Liver (tissue), 9 donors: Measurements from ENCODE around the gene IL17RC. TPM values are rescaled to one million over a fixed set of nuclear protein-coding genes. Genes with fewer than 3 reads are reported as not detected.
A peak's percentile ranks its signal among the peaks of the same experiment; 100 is the strongest.

Source experiments
- DNase-seq: peaks from one replicate; pipeline ENCODE4 v3.0.0-alpha.2; 2017; ENCODE audit warnings: low spot score
- H3K27ac ChIP-seq, 2 donors: one replicate each; pipeline ENCODE4 v1.7.0; 2013; ENCODE audit warnings: inconsistent platforms in 2 of 2, low read length in 2 of 2, control low read depth in 1 of 2, low read depth in 1 of 2, mild to moderate bottlenecking in 1 of 2
- H3K27me3 ChIP-seq, 4 donors: one replicate each; pipeline versions ENCODE4 v1.6.1 to v1.7.0; 2013; ENCODE audit warnings: low read length in 3 of 4, inconsistent platforms in 1 of 4, mild to moderate bottlenecking in 1 of 4, moderate library complexity in 1 of 4; ENCODE audit not compliant: control insufficient read depth in 4 of 4, insufficient read depth in 4 of 4
- H3K36me3 ChIP-seq, 4 donors: one replicate each; pipeline versions ENCODE4 v1.6.1 to v1.7.0; 2013; ENCODE audit warnings: low read length in 3 of 4, mild to moderate bottlenecking in 3 of 4, low read depth in 1 of 4, moderate library complexity in 1 of 4; ENCODE audit not compliant: control insufficient read depth in 4 of 4, insufficient read depth in 3 of 4
- H3K4me1 ChIP-seq, 4 donors: one replicate each; pipeline versions ENCODE4 v1.6.1 to v1.7.0; 2013; ENCODE audit warnings: low read length in 3 of 4, mild to moderate bottlenecking in 3 of 4, moderate library complexity in 1 of 4; ENCODE audit not compliant: control insufficient read depth in 4 of 4, insufficient read depth in 4 of 4
- H3K4me3 ChIP-seq, 3 donors: one replicate each; pipeline versions ENCODE4 v1.6.1 to v1.7.0; 2013; ENCODE audit warnings: low read length in 3 of 3, control low read depth in 1 of 3, low read depth in 1 of 3, mild to moderate bottlenecking in 1 of 3
- H3K9ac ChIP-seq, 2 donors: one replicate each; pipeline ENCODE4 v1.7.0; 2013; ENCODE audit warnings: low read length in 2 of 2, mild to moderate bottlenecking in 2 of 2, moderate library complexity in 2 of 2, control low read depth in 1 of 2, low read depth in 1 of 2
- H3K9me3 ChIP-seq, 4 donors: one replicate each; pipeline versions ENCODE4 v1.6.1 to v1.7.0; 2013; ENCODE audit warnings: low read length in 3 of 4; ENCODE audit not compliant: control insufficient read depth in 4 of 4
- ATF3 ChIP-seq: IDR thresholded peaks from 2 replicates; pipeline ENCODE4 v1.6.1; 2016; ENCODE audit warnings: antibody characterized with exemption
- EGR1 ChIP-seq, 2 donors: IDR thresholded peaks; 2 replicates each; pipeline ENCODE4 v1.6.1; 2016 to 2018; ENCODE audit warnings: antibody characterized with exemption in 2 of 2, low read depth in 2 of 2
- FOXA1 ChIP-seq: IDR thresholded peaks from 2 replicates; pipeline ENCODE4 v1.6.1; 2016; ENCODE audit warnings: antibody characterized with exemption
- FOXA2 ChIP-seq: IDR thresholded peaks from 2 replicates; pipeline ENCODE4 v1.6.1; 2016; ENCODE audit warnings: antibody characterized with exemption
- GABPA ChIP-seq, 2 donors: IDR thresholded peaks in 1 of 2; conservative IDR thresholded peaks in 1 of 2; 2 replicates each; pipeline ENCODE4 v1.6.1; 2016; ENCODE audit warnings: antibody characterized with exemption in 2 of 2, mild to moderate bottlenecking in 1 of 2, moderate library complexity in 1 of 2
- HNF4A ChIP-seq, 2 donors: conservative IDR thresholded peaks; 2 replicates each; pipeline ENCODE4 v1.6.1; 2016; ENCODE audit warnings: antibody characterized with exemption in 2 of 2, mild to moderate bottlenecking in 2 of 2
- HNF4G ChIP-seq: IDR thresholded peaks from 2 replicates; pipeline ENCODE4 v1.6.1; 2016; ENCODE audit warnings: antibody characterized with exemption
- JUND ChIP-seq, 2 donors: IDR thresholded peaks; 2 replicates each; pipeline ENCODE4 v1.6.1; 2016; ENCODE audit warnings: antibody characterized with exemption in 2 of 2
- NR2F2 ChIP-seq: IDR thresholded peaks from 2 replicates; pipeline ENCODE4 v1.6.1; 2016; ENCODE audit warnings: antibody characterized with exemption
- RAD21 ChIP-seq, 2 donors: IDR thresholded peaks; 2 replicates each; pipeline ENCODE4 v1.6.1; 2016; ENCODE audit warnings: antibody characterized with exemption in 2 of 2, mild to moderate bottlenecking in 2 of 2
- REST ChIP-seq: IDR thresholded peaks from 2 replicates; pipeline ENCODE4 v1.6.1; 2016; ENCODE audit warnings: antibody characterized with exemption, mild to moderate bottlenecking
- RXRA ChIP-seq, 2 donors: IDR thresholded peaks; 2 replicates each; pipeline ENCODE4 v1.6.1; 2017 to 2018; ENCODE audit warnings: antibody characterized with exemption in 2 of 2, mild to moderate bottlenecking in 1 of 2
- SP1 ChIP-seq: IDR thresholded peaks from 2 replicates; pipeline ENCODE4 v1.6.1; 2018; ENCODE audit warnings: antibody characterized with exemption, mild to moderate bottlenecking
- TAF1 ChIP-seq: conservative IDR thresholded peaks from 2 replicates; pipeline ENCODE4 v1.6.1; 2016; ENCODE audit warnings: antibody characterized with exemption, mild to moderate bottlenecking
- YY1 ChIP-seq: IDR thresholded peaks from 2 replicates; pipeline ENCODE4 v1.6.1; 2016; ENCODE audit warnings: antibody characterized with exemption, mild to moderate bottlenecking
- ZBTB33 ChIP-seq: IDR thresholded peaks from 2 replicates; pipeline ENCODE4 v1.6.1; 2016; ENCODE audit warnings: antibody characterized with exemption
- WGBS: extraction: QIAGEN DNeasy Blood & Tissue Kit; methylation state at CpG from one replicate; pipeline ENCODE4 v1.1.7; 2013; 5-methylcytosine and 5-hydroxymethylcytosine counted together
- polyA plus RNA-seq, 2 donors: library from polyadenylated mRNA; stranded (reverse) in 1 of 2; unstranded in 1 of 2; fragments of 200-250 nt in 1 of 2; fragments of >200 nt in 1 of 2; fragmentation: Nextera tagmentation in 1 of 2; extraction: Ambion mirVana in 1 of 2; gene quantifications; one replicate each; pipeline versions ENCODE4 v1.2.1 to v1.2.3, GENCODE V29; 2013 to 2015
- total RNA-seq, 2 donors: library from RNA; depleted of rRNA; stranded (reverse); fragments of >200 nt; gene quantifications; one replicate each; pipeline ENCODE4 v1.2.3, GENCODE V29; 2014
- TF ChIP-seq, protein P1 (sequence below): IDR thresholded peaks from 2 replicates; pipeline ENCODE4 v1.6.1; 2016; ENCODE audit warnings: antibody characterized with exemption
- TF ChIP-seq, protein P2 (sequence below): fragments of 150-350 bp; IDR thresholded peaks from 2 replicates; pipeline ENCODE4 v1.5.1; 2017; ENCODE audit warnings: improper control_type of control experiment, low read depth, low read length; ENCODE audit not compliant: missing input control
- donor health status: healthy.
- donor health status: healthy.
- donor health status: healthy.
- donor health status: healthy.
- donor health status: healthy.

The IL17RC gene
- total and polyA plus RNA-seq, 4 donors: 15.4 to 62.8 (median 25.7) TPM

- H3K9ac ChIP-seq: no peak overlapping the region
- no peaks in the 10 kb centered on the region for H3K36me3 ChIP-seq
- DNase-seq: no peak
- TF ChIP-seq JUND (IDR thresholded peaks at IDR 0.05): no peak
- TF ChIP-seq ZBTB33: no peak
- TF ChIP-seq NR2F2: peak; percentile 18
- TF ChIP-seq FOXA1: peak; percentile 32
- peak; percentile 56 for TF ChIP-seq SP1
- peak in 1 of 2 donors; percentile 68 for TF ChIP-seq RXRA (IDR thresholded peaks at IDR 0.05)
- no peak for TF ChIP-seq EGR1 (IDR thresholded peaks at IDR 0.05; ENCODE audit: low read depth in 2 of 2)
- no peak for TF ChIP-seq YY1
- no peak for TF ChIP-seq ATF3
- TF ChIP-seq, protein P1, sequence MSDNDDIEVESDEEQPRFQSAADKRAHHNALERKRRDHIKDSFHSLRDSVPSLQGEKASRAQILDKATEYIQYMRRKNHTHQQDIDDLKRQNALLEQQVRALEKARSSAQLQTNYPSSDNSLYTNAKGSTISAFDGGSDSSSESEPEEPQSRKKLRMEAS: peak; percentile 68
- TF ChIP-seq RAD21 (IDR thresholded peaks at IDR 0.05): peak in 1 of 2 donors; percentile 23
- TF ChIP-seq, protein P2, sequence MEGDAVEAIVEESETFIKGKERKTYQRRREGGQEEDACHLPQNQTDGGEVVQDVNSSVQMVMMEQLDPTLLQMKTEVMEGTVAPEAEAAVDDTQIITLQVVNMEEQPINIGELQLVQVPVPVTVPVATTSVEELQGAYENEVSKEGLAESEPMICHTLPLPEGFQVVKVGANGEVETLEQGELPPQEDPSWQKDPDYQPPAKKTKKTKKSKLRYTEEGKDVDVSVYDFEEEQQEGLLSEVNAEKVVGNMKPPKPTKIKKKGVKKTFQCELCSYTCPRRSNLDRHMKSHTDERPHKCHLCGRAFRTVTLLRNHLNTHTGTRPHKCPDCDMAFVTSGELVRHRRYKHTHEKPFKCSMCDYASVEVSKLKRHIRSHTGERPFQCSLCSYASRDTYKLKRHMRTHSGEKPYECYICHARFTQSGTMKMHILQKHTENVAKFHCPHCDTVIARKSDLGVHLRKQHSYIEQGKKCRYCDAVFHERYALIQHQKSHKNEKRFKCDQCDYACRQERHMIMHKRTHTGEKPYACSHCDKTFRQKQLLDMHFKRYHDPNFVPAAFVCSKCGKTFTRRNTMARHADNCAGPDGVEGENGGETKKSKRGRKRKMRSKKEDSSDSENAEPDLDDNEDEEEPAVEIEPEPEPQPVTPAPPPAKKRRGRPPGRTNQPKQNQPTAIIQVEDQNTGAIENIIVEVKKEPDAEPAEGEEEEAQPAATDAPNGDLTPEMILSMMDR: no peak
- TF ChIP-seq HNF4A (conservative IDR thresholded peaks at IDR 0.05): peak; percentile 57 to 79
- peak; percentile 39 for TF ChIP-seq FOXA2
- no peak for TF ChIP-seq HNF4G
- TF ChIP-seq REST: no peak
- TF ChIP-seq GABPA (IDR thresholded peaks at IDR 0.05 in 1 of 2, conservative IDR thresholded peaks at IDR 0.05 in 1 of 2): no peak
- TF ChIP-seq TAF1: no peak
- H3K9me3 ChIP-seq: no peaks in the 10 kb centered on the region
- 46% methylated on average over 7 of the region's 7 CpGs for WGBS
- H3K27me3 ChIP-seq: no peaks in the 10 kb centered on the region
- peak overlapping the region; percentile 9 to 60 for H3K27ac ChIP-seq
- no peak overlapping the region for H3K4me3 ChIP-seq
- peaks cover 13 to 67% (median 56%) of the 10 kb centered on the region in 4 donors for H3K4me1 ChIP-seq
These were observed 7.5 kb upstream of the IL17RC start for GRCh38 chr3:9909221-9910013.
